Right lobe of liver (tissue), 6 donors: ENCODE results near the gene NDOR1. TPM values are rescaled to one million over a fixed set of nuclear protein-coding genes. Genes with fewer than 3 reads are reported as not detected.

ENCODE experiments used
- ATAC-seq, 4 donors: fragments of 200-7000 bp; cut with Tn5 transposase; one replicate each; pipeline ENCODE4 v1.9.1; 2020; ENCODE audit warnings: mild to moderate bottlenecking in 4 of 4, moderate library complexity in 4 of 4
- DNase-seq, 3 donors: peaks; one replicate each; pipeline ENCODE4 v3.0.0-alpha.2; 2020
- H3K27ac ChIP-seq, 3 donors: fragments of 200-600 bp; one replicate each; pipeline ENCODE4 v1.8.0; 2022
- H3K27me3 ChIP-seq, 2 donors: fragments of 200-600 bp; one replicate each; pipeline ENCODE4 v1.8.0; 2022
- H3K36me3 ChIP-seq, 4 donors: fragments of 200-600 bp; sonication (generic) in 1 of 4; one replicate each; pipeline versions ENCODE4 v1.5.1 to v1.8.0; 2017 to 2022; ENCODE audit warnings: control low read depth in 1 of 4
- H3K4me1 ChIP-seq, 4 donors: fragments of 200-600 bp; sonication (generic) in 1 of 4; one replicate each; pipeline versions ENCODE4 v1.5.1 to v1.8.0; 2017 to 2022; ENCODE audit warnings: control low read depth in 1 of 4
- H3K4me3 ChIP-seq, 3 donors: fragments of 200-600 bp; one replicate each; pipeline ENCODE4 v1.8.0; 2022
- H3K9me3 ChIP-seq, 4 donors: fragments of 200-600 bp; sonication (generic) in 1 of 4; one replicate each; pipeline versions ENCODE4 v1.5.1 to v1.8.0; 2017 to 2022; ENCODE audit warnings: control low read depth in 1 of 4
- CTCF ChIP-seq, 4 donors: fragments of 200-600 bp in 3 of 4; fragments of 450-650 bp in 1 of 4; IDR thresholded peaks; one replicate each; pipeline versions ENCODE4 v1.5.1 to v1.8.0; 2016 to 2022; ENCODE audit warnings: antibody characterized with exemption in 4 of 4, mild to moderate bottlenecking in 2 of 4
- POLR2A ChIP-seq: fragments of 450-650 bp; IDR thresholded peaks from one replicate; pipeline ENCODE4 v1.6.1; 2017; ENCODE audit warnings: antibody characterized with exemption, mild to moderate bottlenecking
- WGBS: methylation state at CpG from one replicate; pipeline ENCODE4 v1.1.6; 2018; ENCODE audit warnings: low coverage, low lambda C conversion rate; ENCODE audit not compliant: insufficient coverage; ENCODE audit errors: missing lambda C conversion rate; 5-methylcytosine and 5-hydroxymethylcytosine counted together
- intact Hi-C, 2 donors: fragments of 100-400 bp; cut with DNase I; formaldehyde crosslinking; loops; one replicate each; pipeline versions ENCODE4 v1.11.2 to v1.14.1; 2022
- total RNA-seq, 6 experiments: library from RNA; depleted of rRNA in 2 of 6; stranded (reverse); fragments of >200 nt in 2 of 6; fragmentation: NEBNext Ultra II Directional in 3 of 6; extraction: Animal tissue kit (Norgen Biotek cat#: 25700) in 3 of 6; gene quantifications; one replicate each; pipeline versions ENCODE4 v1.1.0 to v1.2.4, GENCODE V29; 2016 to 2023
- donor health status: DM: no; HTN: yes; CAD: no.
- donor health status: DM: no; HTN: no; CAD: no.
- donor health status: DM: no; HTN: no; CAD: no.
- donor health status: DM: no; HTN: yes; CAD: no.
- donor health status: DM: no; HTN: yes; CAD: no.

Gene NDOR1
- total RNA-seq, 6 experiments from 2014 or later, result 4.7 to 9.6 (median 7.4) TPM

- H3K9me3 ChIP-seq, result no peaks in the 10 kb centered on the region
- WGBS, result 70% methylated on average over 10 of the region's 23 CpGs
- peaks cover 0 to 19% (median 5%) of the 10 kb centered on the region in 4 donors for H3K4me1 ChIP-seq
- H3K36me3 ChIP-seq, result no peaks in the 10 kb centered on the region
- H3K27me3 ChIP-seq, result no peaks in the 10 kb centered on the region
- intact Hi-C loops, result no loop called here
- peak within 1 kb of the TSS in 1 of 3 donors; percentile 72 for H3K27ac ChIP-seq
- no peak for ATAC-seq
- H3K4me3 ChIP-seq, result peak within 1 kb of the TSS; percentile 76 to 87 (median 85)
- no peak for DNase-seq
- TF ChIP-seq POLR2A, result no peak
- no peak for TF ChIP-seq CTCF (IDR thresholded peaks at IDR 0.05)
Observed at GRCh38 chr9:137224830-137225694, 19.6 kb downstream of the NDOR1 start, which contains the start of gene CYSRT1. TSS of gene CYSRT1 (plus strand) at chr9:137225174. CDS start at chr9:137225622, 448 bp downstream.

- no peaks in the 10 kb centered on the region for H3K9me3 ChIP-seq
- H3K4me3 ChIP-seq, result no peak overlapping the region
- DNase-seq, result no peak
- no peak overlapping the region for H3K27ac ChIP-seq
- H3K4me1 ChIP-seq, result peaks cover 0 to 19% (median 5%) of the 10 kb centered on the region in 4 donors
- 68% methylated on average over 6 of the region's 21 CpGs for WGBS
- no peaks in the 10 kb centered on the region for H3K36me3 ChIP-seq
- no peaks in the 10 kb centered on the region for H3K27me3 ChIP-seq
- no peak for ATAC-seq
- no peak for TF ChIP-seq CTCF (IDR thresholded peaks at IDR 0.05)
- TF ChIP-seq POLR2A, result no peak
- intact Hi-C loops, result no loop called here
Observed at GRCh38 chr9:137225699-137226331, 20.3 kb downstream of the NDOR1 start.

- 47% methylated on average over 3 of the region's 18 CpGs for WGBS
- ATAC-seq (no peak), DNase-seq (no peak)
- intact Hi-C loops, result no loop called here
- Histone ChIP-seq H3K27me3 (no peaks in the 10 kb centered on the region), H3K4me3 (no peak overlapping the region), H3K4me1 (peaks cover 0 to 17% (median 5%) of the 10 kb centered on the region in 4 donors), H3K36me3 (no peaks in the 10 kb centered on the region), H3K27ac (no peak overlapping the region), H3K9me3 (no peaks in the 10 kb centered on the region)
- TF ChIP-seq POLR2A (no peak), CTCF (IDR thresholded peaks at IDR 0.05) (no peak)
Observed at GRCh38 chr9:137226338-137227053, 21.0 kb downstream of the NDOR1 start.

- peaks cover 0 to 16% (median 5%) of the 10 kb centered on the region in 4 donors for H3K4me1 ChIP-seq
- WGBS, result 0% methylated on average over 3 of the region's 25 CpGs
- DNase-seq, result peak; percentile 82 to 84 (median 83)
- H3K27me3 ChIP-seq, result no peaks in the 10 kb centered on the region
- TF ChIP-seq POLR2A, result no peak
- peak; percentile 89 to 97 (median 94) for TF ChIP-seq CTCF (IDR thresholded peaks at IDR 0.05)
- ATAC-seq, result peak; percentile 54 to 61 (median 58)
- no peaks in the 10 kb centered on the region for H3K36me3 ChIP-seq
- H3K9me3 ChIP-seq, result no peaks in the 10 kb centered on the region
- intact Hi-C loops, result no loop called here
- H3K27ac ChIP-seq, result no peak within 1 kb of the TSS
- H3K4me3 ChIP-seq, result no peak within 1 kb of the TSS
Observed at GRCh38 chr9:137227054-137227852, 21.8 kb downstream of the NDOR1 start, which contains the start of gene RNF224. TSS of gene RNF224 (plus strand) at chr9:137227502. CDS start at chr9:137228336, 834 bp downstream.
